Measurements from ENCODE around the gene TCHHL1.

The TCHHL1 gene

DNA sequence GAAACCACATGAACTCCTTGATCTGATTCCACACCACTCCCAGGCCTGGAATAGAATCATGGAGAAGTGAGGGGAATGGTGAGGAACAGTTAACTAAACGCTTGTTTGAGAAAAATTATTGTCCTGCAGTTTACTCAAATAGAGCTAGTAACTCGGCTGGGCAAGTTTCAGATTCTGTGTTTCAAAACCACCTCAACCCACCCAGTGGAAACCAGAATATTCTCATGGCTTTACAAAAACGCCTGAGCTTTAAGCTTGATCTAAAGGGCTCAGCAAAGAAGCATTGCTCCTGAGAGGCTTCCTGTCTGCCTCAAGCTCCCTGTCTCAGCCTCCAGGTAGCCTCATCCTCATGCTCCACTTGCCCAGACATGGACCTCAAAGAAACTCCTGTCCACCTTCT lies 16.6 kb downstream of the TCHHL1 start:
- Histone ChIP-seq H3K36me3 (ENCODE audit: low read depth) (no peaks in the 10 kb centered on the region), H3K27ac (ENCODE audit: poor library complexity, severe bottlenecking) (no peak overlapping the region), H3K4me1 (ENCODE audit: insufficient read depth, poor library complexity, severe bottlenecking) (no peaks in the 10 kb centered on the region), H3K27me3 (ENCODE audit: insufficient read depth, poor library complexity, severe bottlenecking) (peaks cover 8% of the 10 kb centered on the region), H3K9me3 (ENCODE audit: severe bottlenecking) (no peaks in the 10 kb centered on the region), H3K4me3 (ENCODE audit: severe bottlenecking) (no peak overlapping the region)
- TF ChIP-seq, protein P1, sequence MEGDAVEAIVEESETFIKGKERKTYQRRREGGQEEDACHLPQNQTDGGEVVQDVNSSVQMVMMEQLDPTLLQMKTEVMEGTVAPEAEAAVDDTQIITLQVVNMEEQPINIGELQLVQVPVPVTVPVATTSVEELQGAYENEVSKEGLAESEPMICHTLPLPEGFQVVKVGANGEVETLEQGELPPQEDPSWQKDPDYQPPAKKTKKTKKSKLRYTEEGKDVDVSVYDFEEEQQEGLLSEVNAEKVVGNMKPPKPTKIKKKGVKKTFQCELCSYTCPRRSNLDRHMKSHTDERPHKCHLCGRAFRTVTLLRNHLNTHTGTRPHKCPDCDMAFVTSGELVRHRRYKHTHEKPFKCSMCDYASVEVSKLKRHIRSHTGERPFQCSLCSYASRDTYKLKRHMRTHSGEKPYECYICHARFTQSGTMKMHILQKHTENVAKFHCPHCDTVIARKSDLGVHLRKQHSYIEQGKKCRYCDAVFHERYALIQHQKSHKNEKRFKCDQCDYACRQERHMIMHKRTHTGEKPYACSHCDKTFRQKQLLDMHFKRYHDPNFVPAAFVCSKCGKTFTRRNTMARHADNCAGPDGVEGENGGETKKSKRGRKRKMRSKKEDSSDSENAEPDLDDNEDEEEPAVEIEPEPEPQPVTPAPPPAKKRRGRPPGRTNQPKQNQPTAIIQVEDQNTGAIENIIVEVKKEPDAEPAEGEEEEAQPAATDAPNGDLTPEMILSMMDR (IDR thresholded peaks at IDR 0.05; ENCODE audit: poor library complexity, severe bottlenecking): no peak
- no peak for ATAC-seq (ENCODE audit: low read depth)
- DNase-seq (ENCODE audit: low spot score): no peak

DNA sequence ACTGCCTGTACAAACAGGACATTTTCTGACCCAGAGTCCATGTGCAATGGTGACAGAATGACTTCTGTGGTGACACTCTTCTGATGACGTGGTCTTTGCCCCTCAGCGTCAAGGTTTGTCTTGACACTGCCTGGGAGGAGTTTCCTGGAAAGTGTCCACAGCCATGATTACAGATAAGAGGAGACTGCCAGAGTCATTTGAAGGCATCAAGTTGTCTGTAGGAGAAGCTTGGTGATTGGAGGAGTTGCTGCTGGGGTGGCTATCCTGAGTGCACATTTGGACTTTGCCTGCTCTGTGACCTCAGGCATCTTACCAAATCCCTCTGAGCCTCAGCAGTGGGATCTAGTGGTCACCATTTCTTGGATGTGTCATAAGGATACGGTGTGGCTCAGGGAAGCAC lies 17.7 kb downstream of the TCHHL1 start:
- Histone ChIP-seq H3K27me3 (ENCODE audit: insufficient read depth, poor library complexity, severe bottlenecking) (peaks cover 8% of the 10 kb centered on the region), H3K36me3 (ENCODE audit: low read depth) (no peaks in the 10 kb centered on the region)

DNA sequence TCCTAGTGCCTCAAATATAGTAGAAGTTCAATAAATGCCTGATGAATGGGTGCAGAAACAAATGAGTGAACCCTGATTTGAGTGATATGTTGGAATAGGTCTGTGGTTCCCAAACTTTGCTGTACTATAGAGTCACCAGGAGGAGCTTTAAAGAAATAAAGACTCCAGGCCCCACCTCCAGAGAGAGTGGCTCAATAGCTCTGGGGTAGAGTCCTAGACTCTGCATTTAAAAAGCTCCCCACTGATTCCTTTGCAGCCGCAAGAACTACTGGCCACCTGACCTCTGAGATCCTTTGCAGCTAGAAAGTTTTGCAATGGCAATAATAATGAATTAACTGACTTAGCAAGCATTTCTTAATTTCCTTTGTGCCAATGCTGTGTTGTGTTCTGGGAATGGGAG lies 20.9 kb downstream of the TCHHL1 start:
- ATAC-seq (ENCODE audit: low read depth): no peak
- H3K9me3 ChIP-seq (ENCODE audit: severe bottlenecking): peaks cover 3% of the 10 kb centered on the region
- TF ChIP-seq, protein P1 (IDR thresholded peaks at IDR 0.05; ENCODE audit: poor library complexity, severe bottlenecking): no peak

More for the DNA sequence above, 17.7 kb downstream of the TCHHL1 start:
- DNase-seq (ENCODE audit: low spot score) (no peak), ATAC-seq (ENCODE audit: low read depth) (no peak)
- TF ChIP-seq, protein P1 (IDR thresholded peaks at IDR 0.05; ENCODE audit: poor library complexity, severe bottlenecking): no peak
- no peak overlapping the region for H3K27ac ChIP-seq (ENCODE audit: poor library complexity, severe bottlenecking)
- no peak overlapping the region for H3K4me3 ChIP-seq (ENCODE audit: severe bottlenecking)
- no peaks in the 10 kb centered on the region for H3K4me1 ChIP-seq (ENCODE audit: insufficient read depth, poor library complexity, severe bottlenecking)
- H3K9me3 ChIP-seq (ENCODE audit: severe bottlenecking): peaks cover 3% of the 10 kb centered on the region

DNA sequence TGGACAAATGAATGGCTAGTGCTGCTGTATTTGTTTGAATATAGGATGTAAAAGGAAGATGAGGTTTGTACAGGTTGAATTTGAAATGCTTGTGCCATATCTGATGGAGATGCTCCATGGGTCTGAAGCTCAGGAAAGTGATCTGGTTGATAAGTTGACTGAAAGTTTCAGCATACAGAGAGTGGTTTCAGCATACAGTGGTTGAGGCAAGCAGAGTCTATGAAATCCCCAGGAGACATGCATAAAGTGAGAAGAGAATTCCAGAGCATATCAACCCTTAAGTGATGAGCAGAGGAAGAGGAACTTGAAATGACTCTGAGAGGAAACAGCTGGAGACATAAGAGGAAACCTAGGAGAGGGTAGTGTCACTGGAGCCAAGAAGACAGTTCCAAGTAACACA lies 21.7 kb downstream of the TCHHL1 start:
- no peak overlapping the region for H3K4me3 ChIP-seq (ENCODE audit: severe bottlenecking)
- TF ChIP-seq, protein P1 (IDR thresholded peaks at IDR 0.05; ENCODE audit: poor library complexity, severe bottlenecking): no peak
- peaks cover 6% of the 10 kb centered on the region for H3K27me3 ChIP-seq (ENCODE audit: insufficient read depth, poor library complexity, severe bottlenecking)
- peaks cover 3% of the 10 kb centered on the region for H3K9me3 ChIP-seq (ENCODE audit: severe bottlenecking)
- no peak for DNase-seq (ENCODE audit: low spot score)
- no peak for ATAC-seq (ENCODE audit: low read depth)
- H3K27ac ChIP-seq (ENCODE audit: poor library complexity, severe bottlenecking): no peak overlapping the region
- no peaks in the 10 kb centered on the region for H3K36me3 ChIP-seq (ENCODE audit: low read depth)
- H3K4me1 ChIP-seq (ENCODE audit: insufficient read depth, poor library complexity, severe bottlenecking): no peaks in the 10 kb centered on the region

More for the DNA sequence above, 20.9 kb downstream of the TCHHL1 start:
- Histone ChIP-seq H3K4me1 (ENCODE audit: insufficient read depth, poor library complexity, severe bottlenecking) (no peaks in the 10 kb centered on the region), H3K27me3 (ENCODE audit: insufficient read depth, poor library complexity, severe bottlenecking) (peaks cover 6% of the 10 kb centered on the region), H3K36me3 (ENCODE audit: low read depth) (no peaks in the 10 kb centered on the region), H3K27ac (ENCODE audit: poor library complexity, severe bottlenecking) (no peak overlapping the region), H3K4me3 (ENCODE audit: severe bottlenecking) (no peak overlapping the region)
- no peak for DNase-seq (ENCODE audit: low spot score)

DNA sequence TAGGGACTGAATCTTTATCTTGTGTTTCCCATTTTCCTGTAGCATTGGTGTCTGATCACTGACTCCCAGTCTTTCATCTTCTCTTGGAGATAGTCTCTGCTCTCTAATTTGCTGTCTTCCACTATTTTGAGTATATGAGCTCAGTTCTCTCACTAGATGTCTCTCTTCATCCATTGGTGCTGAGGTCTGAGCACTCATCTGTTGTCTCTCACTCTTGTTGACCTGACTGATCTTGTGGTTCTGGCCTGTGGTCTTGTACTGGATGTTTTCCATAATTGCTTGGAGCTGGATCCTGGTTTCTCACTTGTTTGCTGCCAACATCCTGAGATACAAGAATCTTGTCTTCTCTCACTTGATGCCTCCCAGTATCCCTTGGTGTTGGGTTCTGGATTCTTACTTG lies 26.9 kb downstream of the TCHHL1 start:
- peaks cover 3% of the 10 kb centered on the region for H3K9me3 ChIP-seq (ENCODE audit: severe bottlenecking)
- TF ChIP-seq, protein P1 (IDR thresholded peaks at IDR 0.05; ENCODE audit: poor library complexity, severe bottlenecking): no peak
- ATAC-seq (ENCODE audit: low read depth): no peak
- no peaks in the 10 kb centered on the region for H3K36me3 ChIP-seq (ENCODE audit: low read depth)
- no peak for DNase-seq (ENCODE audit: low spot score)
- no peak overlapping the region for H3K27ac ChIP-seq (ENCODE audit: poor library complexity, severe bottlenecking)
- H3K27me3 ChIP-seq (ENCODE audit: insufficient read depth, poor library complexity, severe bottlenecking): peaks cover 3% of the 10 kb centered on the region
- H3K4me3 ChIP-seq (ENCODE audit: severe bottlenecking): no peak overlapping the region
- H3K4me1 ChIP-seq (ENCODE audit: insufficient read depth, poor library complexity, severe bottlenecking): no peaks in the 10 kb centered on the region

All from RWPE2 (cell line).